ENCODE data around the gene PNRC1.

Gene PNRC1

GRCh38 chr6:89084954-89085353 is 4.4 kb downstream of the PNRC1 start:
- DNase-seq (ENCODE audit: low read depth, low spot score) = no peak
- H3K4me3 ChIP-seq (ENCODE audit: low read depth, low read length) = no peak overlapping the region
- ChIA-PET CTCF (interaction anchor here (0.9 to 2.0 kb wide), 3 partner anchors 8 to 102 kb away, joined by 4 to 13 read pairs (median 4); no protein-coding TSS in a partner anchor), POLR2A (interaction anchor here (1.2 kb wide), 1 partner anchor 50 kb away, joined by 3 read pairs; no protein-coding TSS in a partner anchor)
- TF ChIP-seq CTCF (IDR thresholded peaks at IDR 0.05; ENCODE audit: insufficient read depth, low read length, missing control alignments) = no peak

- TF ChIP-seq CTCF (IDR thresholded peaks at IDR 0.05; ENCODE audit: insufficient read depth, low read length, missing control alignments) = no peak
- POLR2A ChIA-PET = interaction anchor here (0.5 to 1.2 kb wide), 4 partner anchors 23 to 227 kb away, joined by 3 to 4 read pairs (median 3); no protein-coding TSS in a partner anchor
- CTCF ChIA-PET = interaction anchor here (0.6 to 2.0 kb wide), 5 partner anchors 8 to 102 kb away, joined by 3 to 13 read pairs (median 4); no protein-coding TSS in a partner anchor
- H3K4me3 ChIP-seq (ENCODE audit: low read depth, low read length) = no peak overlapping the region
- no peak for DNase-seq (ENCODE audit: low read depth, low spot score)
Observed at GRCh38 chr6:89085409-89086205, 5.1 kb downstream of the PNRC1 start.

- CTCF ChIA-PET = interaction anchor here (1.9 kb wide), 1 partner anchor 105 kb away, joined by 7 read pairs; no protein-coding TSS in a partner anchor
- TF ChIP-seq CTCF (IDR thresholded peaks at IDR 0.05; ENCODE audit: insufficient read depth, low read length, missing control alignments) = no peak
- POLR2A ChIA-PET = interaction anchor here (1.3 kb wide), 1 partner anchor 8 kb away, joined by 3 read pairs; the partner anchor contains the start of gene PNRC1
Observed at GRCh38 chr6:89087881-89088280, 7.3 kb downstream of the PNRC1 start.

GRCh38 chr6:89098461-89098860 is 17.9 kb downstream of the PNRC1 start:
- H3K4me3 ChIP-seq (ENCODE audit: low read depth, low read length) = no peak overlapping the region
- no peak for TF ChIP-seq CTCF (IDR thresholded peaks at IDR 0.05; ENCODE audit: insufficient read depth, low read length, missing control alignments)
- ChIA-PET POLR2A (no interaction called here), CTCF (no interaction called here)
- no peak for DNase-seq (ENCODE audit: low read depth, low spot score)

More at GRCh38 chr6:89087881-89088280, 7.3 kb downstream of the PNRC1 start:
- no peak for DNase-seq (ENCODE audit: low read depth, low spot score)
- no peak overlapping the region for H3K4me3 ChIP-seq (ENCODE audit: low read depth, low read length)

GRCh38 chr6:89100114-89100513 is 19.6 kb downstream of the PNRC1 start:
- no peak overlapping the region for H3K4me3 ChIP-seq (ENCODE audit: low read depth, low read length)
- TF ChIP-seq CTCF (IDR thresholded peaks at IDR 0.05; ENCODE audit: insufficient read depth, low read length, missing control alignments) = no peak
- no peak for DNase-seq (ENCODE audit: low read depth, low spot score)
- ChIA-PET POLR2A (no interaction called here), CTCF (no interaction called here)

GRCh38 chr6:89110284-89110683 is 29.7 kb downstream of the PNRC1 start:
- ChIA-PET POLR2A (interaction anchor here (0.6 kb wide), 1 partner anchor 25 kb away, joined by 3 read pairs; no protein-coding TSS in a partner anchor), CTCF (interaction anchor here (1.0 to 1.2 kb wide), 2 partner anchors 9 to 11 kb away, joined by 3 read pairs; no protein-coding TSS in a partner anchor)
- DNase-seq (ENCODE audit: low read depth, low spot score) = no peak
- TF ChIP-seq CTCF (IDR thresholded peaks at IDR 0.05; ENCODE audit: insufficient read depth, low read length, missing control alignments) = no peak
- no peak overlapping the region for H3K4me3 ChIP-seq (ENCODE audit: low read depth, low read length)
